ENCODE measurements around the gene ACSS1.
A peak's percentile ranks its signal among the peaks of the same experiment; 100 is the strongest.

Gene ACSS1

DNA sequence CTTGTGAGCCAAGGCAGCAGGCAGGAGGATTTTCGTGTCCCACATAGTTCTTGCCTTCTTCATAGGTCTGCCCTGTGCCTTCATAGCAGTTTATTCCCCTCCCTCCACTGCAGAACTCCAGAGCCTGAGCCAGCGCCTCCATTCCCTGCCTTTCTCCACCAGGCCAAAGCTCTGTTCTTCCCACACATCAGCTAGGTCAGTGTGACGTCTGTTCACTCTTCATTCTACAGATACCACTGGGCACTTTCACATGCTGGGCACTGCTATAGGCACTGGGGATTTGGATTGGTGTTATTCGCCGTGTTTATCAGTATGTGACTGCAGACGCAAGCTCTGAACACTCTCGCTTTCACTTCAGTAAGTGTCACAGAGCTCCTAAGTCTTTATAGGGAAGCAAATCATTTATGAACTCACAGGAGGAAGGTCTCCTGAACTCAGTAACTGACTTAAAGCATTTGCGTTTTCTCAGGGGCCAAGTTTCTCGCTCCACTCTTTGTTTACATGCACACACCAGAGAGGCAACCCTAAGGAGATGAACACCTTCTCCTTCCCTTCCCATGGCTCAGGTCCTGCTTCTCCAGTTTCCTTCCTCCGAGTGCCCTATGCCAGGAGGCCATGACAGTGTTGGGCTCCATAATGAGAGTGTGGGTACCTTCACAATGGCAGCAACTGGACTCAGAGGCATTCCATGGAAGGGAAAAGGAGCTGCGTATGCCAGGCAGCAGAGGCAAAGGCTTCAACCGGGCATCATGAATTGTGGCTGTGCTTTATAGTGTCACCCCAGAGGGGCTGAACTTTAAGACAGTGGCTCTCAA lies 59.1 kb downstream of the ACSS1 start:
- TF ChIP-seq, protein P1, sequence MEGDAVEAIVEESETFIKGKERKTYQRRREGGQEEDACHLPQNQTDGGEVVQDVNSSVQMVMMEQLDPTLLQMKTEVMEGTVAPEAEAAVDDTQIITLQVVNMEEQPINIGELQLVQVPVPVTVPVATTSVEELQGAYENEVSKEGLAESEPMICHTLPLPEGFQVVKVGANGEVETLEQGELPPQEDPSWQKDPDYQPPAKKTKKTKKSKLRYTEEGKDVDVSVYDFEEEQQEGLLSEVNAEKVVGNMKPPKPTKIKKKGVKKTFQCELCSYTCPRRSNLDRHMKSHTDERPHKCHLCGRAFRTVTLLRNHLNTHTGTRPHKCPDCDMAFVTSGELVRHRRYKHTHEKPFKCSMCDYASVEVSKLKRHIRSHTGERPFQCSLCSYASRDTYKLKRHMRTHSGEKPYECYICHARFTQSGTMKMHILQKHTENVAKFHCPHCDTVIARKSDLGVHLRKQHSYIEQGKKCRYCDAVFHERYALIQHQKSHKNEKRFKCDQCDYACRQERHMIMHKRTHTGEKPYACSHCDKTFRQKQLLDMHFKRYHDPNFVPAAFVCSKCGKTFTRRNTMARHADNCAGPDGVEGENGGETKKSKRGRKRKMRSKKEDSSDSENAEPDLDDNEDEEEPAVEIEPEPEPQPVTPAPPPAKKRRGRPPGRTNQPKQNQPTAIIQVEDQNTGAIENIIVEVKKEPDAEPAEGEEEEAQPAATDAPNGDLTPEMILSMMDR (IDR thresholded peaks at IDR 0.05; ENCODE audit: insufficient read depth, low read depth, low read length, missing control alignments): no peak
- H3K4me3 ChIP-seq (ENCODE audit: low read depth, low read length): no peak overlapping the region
- peak; percentile 25 for DNase-seq (ENCODE audit: low read depth)

DNA sequence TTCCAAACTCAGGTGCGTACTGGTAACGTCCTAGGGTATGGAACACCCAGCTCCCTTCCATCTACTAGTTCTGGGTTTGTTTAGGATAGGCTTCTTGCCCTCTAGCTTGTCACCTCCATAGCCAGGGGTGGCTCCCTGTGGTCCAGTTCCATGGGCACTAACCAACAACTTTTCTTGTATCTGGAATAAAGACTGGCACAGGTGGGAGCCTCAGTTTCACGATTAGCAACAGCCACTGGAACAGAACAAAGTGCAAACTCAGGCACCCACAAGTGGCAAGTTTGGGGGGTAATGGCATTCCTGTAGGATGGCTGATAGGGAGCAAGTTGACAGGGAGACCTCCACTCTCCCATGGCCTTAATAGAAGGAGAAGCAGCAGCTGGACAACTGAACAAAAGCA lies 59.8 kb downstream of the ACSS1 start:
- TF ChIP-seq, protein P1 (IDR thresholded peaks at IDR 0.05; ENCODE audit: insufficient read depth, low read depth, low read length, missing control alignments): no peak
- H3K4me3 ChIP-seq (ENCODE audit: low read depth, low read length): no peak overlapping the region
- DNase-seq (ENCODE audit: low read depth): no peak

DNA sequence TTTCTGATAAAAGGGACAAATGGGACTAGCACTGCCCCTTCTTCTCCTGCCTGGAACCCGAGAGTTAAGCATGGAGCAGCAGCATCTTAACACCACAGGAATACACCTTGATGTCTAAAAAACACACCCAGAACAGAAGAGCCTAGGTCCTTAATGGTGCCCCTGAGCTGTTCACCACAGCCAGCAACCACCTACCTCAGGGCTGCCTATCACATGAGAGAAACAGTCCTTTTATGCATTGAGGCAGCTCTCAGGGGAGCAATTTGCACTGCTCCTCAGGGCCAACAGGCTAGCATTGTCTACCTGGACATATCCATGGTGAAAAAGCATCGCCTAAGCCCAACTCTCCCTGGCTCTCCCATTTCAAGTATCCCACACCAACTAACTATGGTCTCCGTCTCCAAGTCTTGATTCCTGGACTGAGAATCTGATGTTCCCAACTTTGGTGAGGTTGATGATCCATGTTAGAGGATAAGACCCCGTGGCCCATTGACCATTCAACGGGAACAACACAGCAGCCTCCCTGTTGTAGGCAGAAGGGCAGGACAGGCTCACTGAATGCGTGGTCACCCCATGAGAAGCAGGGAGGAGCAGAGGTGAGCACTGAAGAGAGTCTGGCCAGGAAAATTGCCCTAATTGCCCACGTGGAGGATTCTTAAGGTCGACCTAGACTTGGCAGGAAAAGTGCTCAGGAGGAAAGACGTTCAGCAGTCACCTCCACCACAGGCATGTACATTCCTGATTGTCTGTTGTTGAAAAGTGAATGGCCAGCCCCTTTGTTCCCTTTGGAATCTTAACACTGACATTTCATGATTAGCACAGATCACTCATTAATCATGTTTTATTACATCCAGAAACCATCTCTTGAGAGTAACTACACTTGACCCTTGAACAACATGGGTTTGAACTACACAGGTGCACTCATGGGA lies 61.2 kb downstream of the ACSS1 start:
- no peak for DNase-seq (ENCODE audit: low read depth)
- H3K4me3 ChIP-seq (ENCODE audit: low read depth, low read length): no peak overlapping the region
- TF ChIP-seq, protein P1 (IDR thresholded peaks at IDR 0.05; ENCODE audit: insufficient read depth, low read depth, low read length, missing control alignments): no peak

DNA sequence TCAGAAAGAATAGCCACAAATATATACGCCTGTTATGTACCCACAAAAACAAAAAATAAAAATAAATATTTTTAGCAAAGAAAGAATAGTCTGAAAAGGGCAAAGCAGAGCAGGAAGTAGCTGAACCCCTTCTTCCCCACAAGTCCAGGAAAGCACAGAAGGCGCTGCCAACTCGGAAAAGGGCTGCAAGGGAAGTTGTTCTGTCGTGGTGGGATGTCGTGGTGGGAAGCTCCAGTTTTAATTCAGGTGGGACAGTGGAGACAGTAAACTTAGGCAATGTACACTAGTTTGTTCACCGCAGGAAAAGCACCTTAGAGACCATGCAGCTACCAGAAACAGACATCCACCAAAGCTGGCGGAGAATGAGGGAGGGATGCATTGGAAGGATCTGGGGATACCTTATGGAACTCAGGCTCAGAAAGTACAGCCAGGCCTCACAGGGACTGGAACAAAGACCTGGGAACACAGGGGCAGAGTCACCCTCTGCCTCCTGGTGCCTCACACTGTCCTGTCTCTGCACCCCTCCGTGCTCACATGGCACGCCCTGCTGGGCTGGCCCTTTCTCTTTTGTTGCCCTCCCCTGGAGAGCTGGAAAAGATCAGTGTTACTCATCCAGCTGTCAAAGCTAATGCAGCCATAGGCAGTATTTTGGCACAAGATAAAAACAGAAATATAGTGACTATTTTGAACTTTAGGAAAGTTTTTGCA lies 62.0 kb downstream of the ACSS1 start:
- TF ChIP-seq, protein P1 (IDR thresholded peaks at IDR 0.05; ENCODE audit: insufficient read depth, low read depth, low read length, missing control alignments): no peak
- no peak for DNase-seq (ENCODE audit: low read depth)
- H3K4me3 ChIP-seq (ENCODE audit: low read depth, low read length): no peak overlapping the region

DNA sequence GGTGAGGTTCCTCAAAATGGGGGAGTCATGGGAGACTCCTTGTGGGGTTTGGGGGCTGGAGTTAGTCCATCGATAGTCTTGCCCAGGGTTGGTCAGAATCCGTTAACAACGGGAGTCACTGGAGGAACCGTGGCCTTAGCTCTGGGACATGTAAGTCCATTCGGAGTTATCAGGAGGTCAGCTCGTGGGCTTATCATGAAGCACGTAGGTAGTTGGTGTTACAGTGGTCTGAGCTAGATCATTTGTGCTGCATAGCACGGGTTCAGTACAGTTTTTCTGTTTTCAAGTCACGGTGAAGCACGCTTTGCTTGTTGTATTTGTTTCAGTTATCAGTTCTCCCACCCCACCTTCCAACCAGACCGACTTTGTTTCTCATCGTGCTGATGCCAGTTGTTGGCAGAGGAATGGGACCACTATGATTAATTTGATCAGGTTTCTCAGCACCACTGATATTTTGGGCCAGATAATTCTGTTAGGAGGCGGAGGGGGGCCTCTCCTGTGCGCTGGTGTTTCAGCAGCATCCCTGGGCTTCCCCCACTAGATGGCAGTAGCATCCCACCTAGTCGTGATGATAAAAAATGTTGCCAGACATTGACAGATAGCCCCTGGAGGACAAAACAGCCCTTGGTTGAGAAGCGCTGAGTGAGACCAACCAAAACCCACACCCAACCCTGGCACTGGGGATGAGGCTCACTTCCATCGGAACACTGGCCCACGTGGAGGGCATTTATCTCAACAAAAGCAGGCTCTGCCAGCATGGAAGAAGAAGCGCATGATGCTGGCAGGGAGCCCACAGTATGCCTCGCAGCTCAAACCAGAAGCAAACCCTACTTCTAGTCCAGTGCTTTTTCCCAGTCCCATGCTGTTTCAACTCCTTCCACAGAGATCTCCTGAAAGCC lies 63.2 kb downstream of the ACSS1 start:
- no peak overlapping the region for H3K4me3 ChIP-seq (ENCODE audit: low read depth, low read length)
- TF ChIP-seq, protein P1 (IDR thresholded peaks at IDR 0.05; ENCODE audit: insufficient read depth, low read depth, low read length, missing control alignments): peak; percentile 87
- peak; percentile 84 for DNase-seq (ENCODE audit: low read depth)

DNA sequence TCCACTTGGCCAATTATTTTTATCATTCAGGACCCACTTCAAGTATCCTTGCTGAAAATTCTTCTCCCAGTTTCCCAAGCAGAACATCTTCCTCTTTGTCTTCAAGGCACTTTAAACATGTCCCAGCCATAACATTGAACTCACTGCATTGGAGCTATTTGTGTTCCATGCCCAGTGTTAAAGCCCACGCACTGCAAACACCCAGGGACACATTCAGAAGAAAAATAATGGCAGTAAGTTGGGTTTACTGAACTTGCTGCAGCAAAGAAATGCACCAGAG lies 63.8 kb downstream of the ACSS1 start:
- no peak for DNase-seq (ENCODE audit: low read depth)
- TF ChIP-seq, protein P1 (IDR thresholded peaks at IDR 0.05; ENCODE audit: insufficient read depth, low read depth, low read length, missing control alignments): no peak
- no peak overlapping the region for H3K4me3 ChIP-seq (ENCODE audit: low read depth, low read length)

Data from GM12865 (cell line).